Measurements from ENCODE around the gene TNFRSF11A.

Gene TNFRSF11A

DNA sequence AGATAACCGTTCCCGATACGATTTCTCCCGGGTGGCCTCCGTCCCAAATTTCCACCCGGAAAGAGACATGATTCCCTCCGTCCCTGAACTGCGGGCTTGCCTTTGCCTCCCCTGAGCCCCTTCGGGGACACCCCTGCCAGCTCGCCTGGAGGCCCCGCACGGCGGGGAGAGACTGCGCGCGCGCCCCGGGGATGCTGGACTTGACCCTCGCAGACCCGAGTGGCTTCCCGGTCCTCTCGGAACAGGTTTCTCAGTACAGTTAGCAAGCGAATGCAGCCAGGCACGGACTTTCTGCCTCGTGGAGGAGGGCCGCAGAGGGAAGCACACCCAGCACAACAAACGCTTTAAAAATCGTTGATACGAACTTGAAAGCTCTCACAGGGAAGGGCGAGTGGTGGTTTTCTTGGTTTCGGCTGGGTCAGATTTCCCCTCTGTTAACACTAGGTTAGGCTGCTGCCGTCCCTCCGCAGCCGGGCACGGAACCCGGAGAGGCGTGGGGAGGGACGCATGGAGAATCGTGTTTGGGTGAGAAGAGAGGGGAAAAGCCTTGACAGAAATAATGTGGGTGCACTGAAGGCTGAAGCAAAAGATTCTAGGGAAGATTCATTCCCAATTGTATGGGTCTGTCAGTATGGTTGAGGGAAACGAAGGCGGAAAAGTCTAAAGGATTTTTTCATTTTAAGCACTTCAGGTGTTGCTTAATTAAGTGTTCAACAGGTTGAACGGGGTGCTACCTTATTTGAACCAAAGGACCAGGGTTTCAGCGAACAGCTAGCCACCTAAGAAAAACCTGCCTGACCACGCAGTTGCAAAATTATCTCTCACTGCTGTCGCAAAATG lies 916 bp downstream of the TNFRSF11A start:
- DNase-seq = no peak

DNA sequence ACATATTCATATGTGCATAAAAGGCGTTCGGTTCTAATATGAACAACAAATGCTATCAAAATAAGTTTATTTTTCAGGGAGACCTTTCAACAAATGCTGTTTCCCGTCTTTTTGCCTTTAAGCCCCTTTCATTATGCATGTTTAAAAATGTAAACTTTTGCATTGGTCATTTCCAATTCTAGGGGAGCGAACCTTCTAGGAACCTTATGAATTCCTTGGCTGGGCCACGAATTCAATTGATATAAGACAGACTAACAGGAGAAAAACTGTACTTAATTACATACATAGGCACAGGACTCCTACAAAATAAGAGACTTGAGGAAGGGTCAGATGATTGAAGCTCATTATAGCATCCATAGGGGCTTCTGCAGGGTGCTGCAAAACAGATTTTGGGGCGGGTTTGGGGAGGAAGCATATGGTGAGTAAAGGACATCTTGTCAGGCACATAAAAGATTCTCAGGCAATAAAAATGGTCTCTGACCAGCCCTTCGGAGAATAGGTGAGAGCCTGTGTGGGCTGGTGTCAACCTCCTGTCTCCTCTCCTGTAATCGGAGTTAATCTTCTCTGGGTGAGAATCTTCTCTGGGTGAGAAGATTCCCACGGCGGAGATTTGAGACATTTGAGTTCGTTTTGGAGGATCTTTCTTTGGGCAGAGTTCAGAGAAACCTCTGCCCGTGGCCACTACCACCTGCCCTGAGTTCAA lies 1.7 kb downstream of the TNFRSF11A start:
- no peak for DNase-seq

DNA sequence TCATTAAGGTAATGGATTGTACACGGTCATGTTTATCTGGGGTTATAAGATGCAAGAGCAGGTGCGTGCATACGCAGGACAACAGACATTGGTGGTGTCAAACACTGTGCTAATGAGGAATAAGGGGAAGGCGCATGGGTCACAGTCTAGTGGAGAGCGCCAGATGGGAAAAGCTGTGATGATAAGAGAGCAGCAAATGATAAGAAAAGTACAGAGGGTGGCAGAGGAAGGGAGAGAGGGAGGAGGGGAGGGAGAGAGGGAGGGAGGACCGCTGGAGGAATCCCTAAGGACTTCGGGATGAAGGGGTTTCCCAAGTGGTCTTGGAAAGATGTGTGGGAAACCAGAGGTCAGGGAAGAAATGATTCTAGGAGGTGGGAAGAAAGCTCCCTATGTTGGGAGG lies 2.9 kb downstream of the TNFRSF11A start:
- DNase-seq = no peak

DNA sequence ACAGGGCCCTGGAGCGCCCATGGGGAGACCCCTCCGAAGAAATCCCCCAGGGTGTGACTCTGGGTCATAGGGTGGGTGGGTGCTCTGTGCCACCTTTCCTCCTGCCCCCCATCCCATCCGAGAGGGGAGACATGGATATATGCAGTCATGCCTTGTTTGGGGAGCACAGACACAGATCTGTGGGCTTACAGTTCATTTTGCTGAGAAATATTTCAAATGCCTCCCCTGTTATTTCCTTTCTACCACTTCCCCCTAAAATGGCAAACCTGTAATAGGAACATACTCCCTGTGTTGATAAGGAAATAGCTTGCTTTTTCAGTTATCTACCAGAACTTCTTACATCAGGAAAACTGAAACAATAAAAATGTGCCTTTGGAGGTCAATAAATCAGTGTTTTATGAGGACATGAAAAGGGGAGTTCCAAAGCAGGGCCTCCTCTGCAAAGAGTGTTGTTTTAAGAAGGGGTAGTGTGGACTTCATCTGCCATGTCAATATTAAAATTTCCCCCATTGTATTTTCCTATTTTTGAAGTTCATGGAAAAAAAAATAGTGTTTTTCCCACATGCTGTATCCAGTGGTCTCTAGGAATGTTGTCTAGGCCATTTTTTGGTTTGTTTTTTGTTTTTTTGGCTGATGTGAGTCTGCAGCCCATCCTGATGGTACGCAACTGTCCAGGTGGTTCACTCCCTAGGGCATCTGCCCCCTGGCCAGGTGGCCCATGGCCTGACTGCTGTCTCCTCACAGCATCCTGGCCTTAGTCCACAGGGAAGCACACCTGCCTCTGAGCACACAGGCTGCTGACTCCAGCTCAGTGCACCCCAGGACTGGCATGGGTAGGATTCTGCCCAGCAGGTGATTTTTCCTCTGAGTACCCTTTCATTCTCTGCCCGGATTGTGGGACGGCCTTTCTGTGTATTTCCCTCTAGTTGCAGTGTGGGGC lies 3.7 kb downstream of the TNFRSF11A start:
- no peak for DNase-seq

DNA sequence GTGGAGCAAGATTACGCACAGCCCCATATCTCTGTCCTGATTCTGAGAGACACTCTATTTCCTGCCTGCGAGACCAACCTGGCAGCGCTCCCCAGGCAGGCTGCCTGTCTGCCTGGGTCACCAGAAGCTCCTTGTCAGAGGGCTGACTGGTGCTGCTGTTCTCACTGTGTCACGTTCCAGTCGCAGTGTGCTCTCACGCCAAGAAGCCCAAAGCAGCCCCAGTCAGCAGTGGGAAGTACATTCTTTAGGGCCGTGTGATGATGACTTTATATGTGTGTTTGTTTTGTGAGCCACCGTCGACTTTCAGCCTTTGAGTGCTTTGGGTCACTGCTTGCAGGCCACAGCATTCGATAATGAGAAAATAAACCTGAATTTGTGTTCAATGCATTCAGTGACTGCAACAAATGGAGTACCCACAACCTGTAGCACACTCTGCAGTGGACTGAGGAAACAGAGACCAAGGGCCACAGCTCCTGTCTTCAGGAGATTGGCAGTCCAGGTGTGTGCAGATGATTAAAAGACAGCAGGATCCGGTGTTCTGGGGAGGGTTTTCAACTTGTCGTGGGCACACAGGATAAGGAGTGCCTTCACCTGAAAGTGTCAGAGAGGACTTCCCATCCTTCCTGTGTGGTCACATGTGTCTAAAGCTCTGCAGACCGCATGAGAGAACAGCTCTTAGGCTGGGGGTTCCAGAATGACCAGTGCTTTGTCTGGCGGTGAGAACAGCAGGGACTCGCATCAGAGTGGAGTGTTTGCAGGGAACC lies 4.8 kb downstream of the TNFRSF11A start:
- DNase-seq = no peak

DNA sequence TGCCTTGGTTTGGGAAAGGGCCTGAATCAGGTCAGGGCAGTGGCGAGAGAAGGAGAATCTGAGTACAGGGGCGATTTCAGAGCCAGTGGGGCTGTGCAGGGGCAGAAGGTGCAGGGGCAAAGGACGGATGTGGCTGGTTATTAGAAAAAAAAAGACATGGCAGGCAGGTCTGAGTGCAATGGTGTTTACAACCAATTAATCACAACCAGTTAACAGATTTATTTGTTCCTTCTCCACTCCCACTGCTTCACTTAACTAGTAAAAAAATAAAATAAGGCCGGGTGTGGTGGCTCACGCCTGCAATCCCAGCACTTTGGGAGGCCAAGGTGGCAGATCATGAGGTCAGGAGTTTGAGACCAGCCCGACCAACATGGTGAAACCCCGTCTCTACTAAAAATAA lies 5.5 kb downstream of the TNFRSF11A start:
- no peak for DNase-seq

DNA sequence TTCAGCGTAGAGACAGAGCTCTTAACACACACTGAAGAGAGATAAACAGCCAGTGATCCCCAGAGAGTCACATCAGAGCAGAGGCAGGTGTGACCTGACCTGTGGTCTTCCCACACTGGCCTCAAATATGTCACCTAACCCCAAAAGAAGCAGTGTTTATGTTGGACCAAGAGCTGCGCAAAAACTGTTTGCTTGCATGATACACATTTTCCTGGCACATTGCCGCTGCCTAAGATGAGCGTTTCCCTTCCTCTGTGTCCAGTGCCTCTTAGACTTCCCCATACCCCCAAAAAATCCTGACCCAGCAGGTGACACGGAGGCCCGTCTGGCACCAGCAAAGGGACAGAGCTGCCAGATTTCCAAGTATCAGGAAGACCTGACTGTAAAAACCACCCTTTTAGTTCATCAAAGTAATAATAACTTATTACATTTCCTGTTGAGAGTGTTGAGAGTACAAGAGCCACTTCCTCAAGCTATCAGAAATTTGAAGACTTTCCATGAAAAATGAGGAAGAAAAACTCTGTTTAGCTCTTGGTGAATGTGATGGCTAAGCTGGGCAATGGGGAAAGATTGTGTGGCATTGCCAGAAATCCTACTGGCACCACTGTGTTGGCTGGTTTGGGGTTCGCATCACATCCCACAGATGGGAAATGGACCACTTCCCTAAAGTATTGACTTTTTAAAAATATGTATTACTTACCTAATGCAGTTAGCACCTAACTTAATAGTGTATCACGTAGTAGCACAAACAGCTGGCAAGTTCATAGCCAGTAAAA lies 6.7 kb downstream of the TNFRSF11A start:
- no peak for DNase-seq

DNA sequence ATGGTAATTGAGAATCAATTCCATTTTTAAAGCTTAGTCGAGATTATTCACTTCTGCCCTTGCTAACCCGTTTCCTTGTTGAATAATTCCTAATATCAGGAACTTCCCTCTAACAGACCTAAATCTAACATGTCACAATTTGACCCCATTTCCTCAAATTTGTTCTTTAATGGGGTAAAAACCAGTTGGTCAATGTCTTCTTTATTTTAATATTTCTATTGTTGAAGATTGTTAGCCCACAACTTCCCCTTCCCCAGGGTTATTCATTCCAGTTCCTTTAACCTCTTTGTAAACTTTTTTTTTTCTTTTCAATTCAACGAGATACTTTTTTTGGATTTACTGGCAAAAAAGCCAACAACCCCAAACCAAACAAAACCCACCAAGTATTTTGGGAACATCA lies 7.3 kb downstream of the TNFRSF11A start:
- DNase-seq = no peak

DNA sequence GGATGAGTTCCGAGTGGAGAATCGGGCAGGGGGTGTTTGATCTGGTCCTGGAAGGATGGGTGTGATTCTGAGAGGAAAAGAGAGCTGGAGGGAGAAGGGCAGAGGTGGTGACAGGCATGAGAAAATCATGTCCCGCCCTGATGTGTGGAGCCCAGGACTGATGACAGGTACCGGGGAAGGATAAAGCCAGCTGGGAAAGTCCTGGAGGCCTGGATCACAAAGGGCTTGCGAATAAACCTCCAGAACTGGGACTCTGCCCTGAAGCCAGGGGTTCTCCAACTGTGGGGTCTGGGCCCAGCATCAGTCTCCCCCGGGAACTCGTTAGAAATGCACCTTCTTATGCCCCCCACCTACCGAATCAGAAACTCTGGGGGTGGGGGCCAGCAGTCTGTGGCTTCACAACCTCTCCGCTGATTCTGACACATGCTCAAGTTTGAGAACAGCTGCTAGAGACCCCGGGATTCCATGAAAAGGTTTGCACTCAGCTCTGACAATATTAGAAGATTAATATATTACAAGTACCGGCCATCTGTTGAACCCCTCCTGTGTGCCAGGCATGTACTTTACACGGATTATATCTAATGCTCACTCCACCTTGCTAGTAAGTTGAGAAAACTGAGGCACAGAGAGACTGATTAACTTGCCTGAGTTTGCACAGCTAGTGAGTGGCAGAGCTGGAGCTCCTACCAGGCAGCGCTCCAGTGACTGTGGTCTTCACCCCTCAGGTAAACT lies 8.0 kb downstream of the TNFRSF11A start:
- DNase-seq = no peak

DNA sequence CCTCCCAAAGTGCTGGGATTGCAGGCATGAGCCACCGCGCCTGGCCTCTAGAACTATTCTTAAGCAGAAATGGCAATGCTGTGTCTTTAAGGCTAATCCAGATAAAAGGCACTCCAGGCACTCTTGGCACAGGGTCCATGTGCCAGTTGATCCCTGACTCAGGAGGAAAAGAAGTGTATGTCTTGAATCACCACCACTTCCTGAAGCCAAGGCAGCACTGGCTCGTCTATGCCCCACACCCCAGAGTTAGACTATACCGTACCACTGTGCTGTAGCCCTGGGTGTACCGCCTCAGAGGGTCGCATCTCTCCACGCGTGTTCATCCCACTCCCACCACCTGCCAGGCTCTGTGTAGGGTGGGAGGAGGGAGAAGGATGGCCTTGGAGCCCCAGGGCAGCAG lies 9.0 kb downstream of the TNFRSF11A start:
- no peak for DNase-seq

DNA sequence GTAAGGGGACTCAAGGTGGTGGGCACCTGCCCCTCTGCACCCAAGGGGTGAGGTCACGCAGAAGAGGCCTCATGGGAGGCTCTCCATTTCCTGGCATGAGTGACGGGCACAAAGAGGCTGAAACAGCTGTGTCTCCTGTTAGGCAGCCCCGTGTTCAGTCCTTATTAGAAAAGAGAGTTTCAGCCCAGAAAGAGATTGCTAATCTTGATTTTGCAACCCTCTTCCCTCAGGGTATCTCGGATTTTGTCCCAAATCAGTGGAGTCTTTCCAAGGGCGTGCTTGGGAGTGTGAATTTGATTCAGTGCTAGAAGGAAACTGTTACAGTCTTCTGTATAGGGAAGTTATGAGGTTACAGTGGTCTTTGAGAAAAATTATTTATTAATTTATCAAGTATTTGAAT lies 10.4 kb downstream of the TNFRSF11A start:
- DNase-seq = no peak

DNA sequence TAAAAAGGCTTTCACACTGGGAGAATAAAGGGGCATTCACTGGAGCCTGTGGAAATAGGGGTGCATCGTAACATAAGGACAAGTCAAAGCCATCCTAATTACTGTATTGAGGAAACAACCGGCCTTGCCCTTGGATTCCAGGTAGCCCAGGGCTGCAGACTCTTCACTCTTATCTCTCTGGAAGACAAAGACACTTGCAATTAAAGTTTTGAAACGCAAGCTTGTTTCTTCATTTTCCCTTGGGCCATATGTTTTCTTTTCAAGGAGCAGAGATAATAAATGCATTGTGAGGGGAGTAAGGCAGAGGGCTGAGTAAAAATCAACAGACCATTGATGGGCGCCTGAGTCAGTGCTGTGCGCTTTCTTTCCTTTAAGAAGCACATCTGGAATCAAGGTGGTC lies 11.5 kb downstream of the TNFRSF11A start:
- DNase-seq = no peak

DNA sequence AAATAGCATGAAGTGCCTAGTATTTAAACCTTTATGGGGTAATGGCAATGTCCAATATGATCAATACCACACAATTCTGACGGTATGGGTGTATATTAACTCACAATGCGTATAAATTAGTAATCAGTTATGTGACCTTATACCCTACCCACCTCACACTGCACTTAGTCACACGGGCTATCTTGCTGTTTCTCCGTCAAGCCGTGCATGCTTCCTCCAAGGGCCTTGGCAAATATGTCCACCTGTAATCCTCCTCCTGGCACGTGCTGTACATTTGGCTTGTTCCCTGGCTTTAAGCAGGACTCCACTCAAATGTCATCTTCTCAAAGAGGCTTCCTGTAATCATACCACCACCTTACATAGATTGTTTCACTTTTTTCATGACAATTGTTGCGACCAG lies 12.2 kb downstream of the TNFRSF11A start:
- no peak for DNase-seq

DNA sequence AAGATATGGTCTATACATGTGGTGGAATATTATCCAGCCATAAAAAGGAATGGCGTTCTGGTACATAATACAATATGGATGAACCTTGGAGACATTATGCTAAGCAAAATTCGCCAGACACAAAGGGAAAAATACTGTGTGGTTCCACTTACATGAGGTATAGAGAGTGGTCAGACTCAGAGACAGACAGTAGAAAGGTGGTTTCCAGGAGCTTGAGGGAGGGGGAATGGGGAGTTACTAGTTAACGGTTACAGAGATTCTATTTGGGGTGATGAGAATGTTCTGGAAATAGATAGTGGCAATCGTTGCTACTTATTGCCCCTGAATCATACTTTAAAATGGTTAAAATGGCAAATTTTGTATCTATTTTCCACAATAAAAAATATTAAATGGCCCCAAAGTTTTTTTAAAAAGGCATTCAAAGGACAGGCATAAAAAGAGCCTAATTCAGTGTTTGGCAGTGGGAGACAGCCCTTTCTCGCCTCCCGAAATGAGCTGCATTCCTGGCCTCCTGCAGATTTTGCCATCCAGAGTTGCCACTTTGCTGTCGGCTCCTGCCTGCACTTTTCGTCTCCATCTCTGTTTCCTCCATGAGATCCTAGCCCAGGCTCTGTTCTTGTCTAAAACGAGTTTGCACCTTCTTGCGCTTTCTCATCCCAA lies 13.5 kb downstream of the TNFRSF11A start:
- DNase-seq = no peak

DNA sequence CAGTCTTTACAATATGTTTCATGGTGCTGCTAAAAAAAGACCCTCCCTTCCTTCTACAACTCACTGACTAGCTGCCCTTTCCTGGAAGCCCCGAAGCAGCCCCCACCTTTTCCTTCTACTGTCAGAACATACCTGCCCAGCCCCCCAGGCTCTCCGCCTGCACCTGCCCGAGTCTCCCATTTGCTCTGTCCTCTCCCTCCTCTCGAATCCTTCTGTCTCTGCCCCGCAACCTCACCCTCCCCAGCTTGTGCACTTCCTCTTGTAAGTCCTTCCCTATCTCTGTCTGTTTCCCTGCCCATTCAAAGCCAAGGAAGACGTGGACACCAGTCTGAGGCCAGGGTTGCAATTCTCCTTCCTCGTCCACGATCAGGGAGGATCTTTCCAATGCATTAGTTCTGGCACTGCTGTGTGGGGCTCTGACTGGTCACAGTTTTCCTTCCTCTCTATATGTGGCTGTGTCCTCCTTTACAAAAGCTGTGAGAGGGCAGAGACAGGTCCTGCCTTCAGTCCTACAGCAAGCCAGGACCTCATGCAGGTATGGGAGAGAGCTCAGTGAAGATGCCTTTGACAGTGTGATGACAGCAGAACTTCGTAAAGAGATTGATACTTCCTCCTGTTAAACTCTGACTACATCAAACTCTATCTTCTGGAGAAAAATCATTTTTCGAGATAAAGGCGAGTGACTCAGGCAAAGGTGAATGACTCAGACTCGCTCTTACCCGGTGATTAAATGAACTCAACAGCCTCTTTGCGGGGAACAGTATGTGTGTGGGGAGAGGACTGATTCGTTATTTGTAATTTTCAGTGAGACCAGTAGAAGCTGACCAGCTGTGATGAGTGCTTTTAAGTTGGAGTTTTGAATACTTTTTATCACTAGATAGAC lies 14.2 kb downstream of the TNFRSF11A start:
- DNase-seq = no peak

DNA sequence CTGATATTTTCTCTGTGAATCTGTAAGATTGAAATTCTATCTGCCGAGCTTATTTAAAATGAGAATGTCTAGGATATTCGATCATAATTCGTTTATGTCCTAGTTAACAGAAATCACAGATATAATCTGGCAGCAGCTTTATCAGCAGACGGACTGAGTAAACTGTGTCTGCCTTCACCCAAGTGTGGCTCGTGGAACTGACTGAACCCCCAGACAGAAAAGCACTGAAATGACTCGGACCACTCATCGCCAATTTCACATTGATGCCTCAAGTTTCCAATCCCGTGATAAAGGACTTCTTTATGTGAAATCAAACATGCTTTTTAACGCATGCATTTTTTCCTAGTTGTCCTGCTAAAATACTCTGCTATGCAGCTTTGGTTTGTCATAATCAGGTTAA lies 15.9 kb downstream of the TNFRSF11A start:
- no peak for DNase-seq

DNA sequence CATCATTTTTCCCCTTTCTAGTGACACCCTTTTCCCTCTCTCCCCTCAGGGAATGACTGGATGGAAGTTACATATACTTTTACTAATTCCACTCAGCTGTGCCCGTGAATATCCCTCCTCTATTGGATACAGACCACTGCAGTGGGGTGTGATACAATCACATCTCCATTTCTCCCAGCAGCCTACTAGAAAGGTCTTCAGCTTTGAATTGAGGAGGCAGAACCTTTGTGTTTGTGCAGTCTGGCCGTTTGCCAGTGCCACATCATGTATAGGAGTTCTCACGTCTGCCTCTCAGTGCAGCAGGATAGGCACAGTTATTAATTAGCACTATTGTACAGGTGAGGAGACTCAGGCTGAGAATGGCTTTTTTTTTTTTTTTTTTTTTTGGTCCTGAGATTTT lies 16.4 kb downstream of the TNFRSF11A start:
- no peak for DNase-seq

DNA sequence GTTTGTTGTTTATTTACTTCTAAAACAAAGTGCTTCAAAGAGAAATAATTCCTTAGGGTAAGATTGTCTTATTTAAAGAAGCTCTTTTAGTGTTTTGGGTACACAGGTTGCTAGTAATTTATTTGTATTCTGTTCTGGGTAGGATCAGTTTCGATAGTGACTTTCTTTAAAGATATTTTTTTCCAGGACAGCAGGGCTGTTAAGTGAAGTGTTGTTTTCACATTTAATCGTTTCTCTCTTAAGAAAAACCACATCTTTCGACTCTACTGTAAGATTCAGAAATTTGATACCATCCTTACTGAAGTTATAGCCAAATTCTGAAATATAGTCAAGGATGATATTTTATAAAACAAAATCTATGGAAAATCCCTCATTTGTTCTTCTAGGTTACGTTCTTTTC lies 17.8 kb downstream of the TNFRSF11A start:
- no peak for DNase-seq

DNA sequence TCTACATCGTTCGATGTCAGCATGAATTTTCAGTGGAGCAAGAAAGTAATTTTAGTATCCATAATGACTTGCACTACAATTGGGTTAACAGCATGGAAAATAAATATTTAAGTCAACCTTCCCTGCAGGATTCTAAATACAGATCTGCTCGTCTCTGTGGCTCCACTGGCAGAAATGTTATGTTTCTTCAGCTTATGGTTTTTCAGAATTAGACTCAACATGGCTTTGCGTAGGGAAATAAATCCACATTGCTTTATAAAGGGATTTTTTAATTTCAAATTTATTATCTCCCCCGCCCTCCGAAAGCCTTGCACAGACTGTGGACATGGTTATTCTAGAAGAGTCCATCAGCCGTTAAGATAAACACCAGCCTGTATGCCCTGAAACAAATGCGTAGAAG lies 18.2 kb downstream of the TNFRSF11A start:
- DNase-seq = no peak

DNA sequence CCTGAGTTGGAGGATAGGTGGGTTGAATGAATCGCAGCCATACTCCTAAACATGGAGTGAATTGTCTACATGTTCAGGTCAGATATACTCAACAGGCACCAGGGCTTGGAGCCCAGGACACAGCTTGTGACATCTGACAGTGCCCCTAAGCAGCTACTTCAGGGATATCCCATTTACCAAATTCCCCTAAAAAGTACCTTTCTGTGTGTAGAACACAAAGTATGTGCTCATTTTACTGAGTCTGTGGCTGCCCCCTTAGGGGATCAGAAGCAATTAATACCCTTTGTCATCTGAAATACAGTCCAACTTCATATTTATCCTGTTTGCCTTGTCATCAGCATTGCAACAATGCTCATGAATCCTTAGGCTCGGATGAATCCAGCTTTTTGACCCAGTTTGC lies 20.8 kb downstream of the TNFRSF11A start:
- no peak for DNase-seq
